Epithelial cell of esophagus (primary cell): ENCODE results near the gene SERPINA9.
"Not testable (repeated sequence)": the region's sequence is repeated elsewhere in the genome, so short reads cannot be mapped to it uniquely, and the experiment has no call there.

ENCODE experiments used
- DNase-seq: peaks from one replicate; pipeline ENCODE4 v3.0.0; 2010; ENCODE audit warnings: low read depth
- H3K4me3 ChIP-seq: 2 replicates; pipeline ENCODE4 v1.5.1; 2011; ENCODE audit warnings: mild to moderate bottlenecking, low read length, control low read depth
- CTCF ChIP-seq: IDR thresholded peaks from 2 replicates; pipeline ENCODE4 v1.5.1; 2011; ENCODE audit warnings: low read depth, mild to moderate bottlenecking, low read length, control low read depth, inconsistent platforms; ENCODE audit not compliant: insufficient read depth; ENCODE audit errors: missing control alignments

SERPINA9 gene

GRCh38 chr14:94517248-94517640 is 41.2 kb upstream of the SERPINA9 start:
- peak; percentile 3 for DNase-seq
- no peak for TF ChIP-seq CTCF
- H3K4me3 ChIP-seq: no peak overlapping the region

DNA sequence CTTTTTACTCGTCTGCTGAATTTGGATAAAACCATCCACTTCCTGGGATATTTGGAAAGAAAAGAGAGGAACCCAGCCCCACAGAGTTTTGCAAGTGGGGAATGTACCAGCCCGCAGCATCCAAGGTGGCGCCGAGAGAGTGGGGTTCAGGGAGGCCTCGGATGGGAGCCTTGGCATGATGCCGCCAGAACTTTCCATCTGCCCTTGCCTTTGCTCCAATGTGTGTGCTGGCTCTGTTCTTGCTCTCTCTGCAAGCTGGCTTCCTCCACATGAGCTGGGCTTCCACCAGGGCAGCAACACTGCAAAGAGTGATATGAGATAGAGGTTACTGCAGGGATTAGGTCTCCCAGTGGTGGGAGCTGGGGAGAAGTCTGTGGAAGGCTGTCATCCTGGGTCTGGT is 39.9 kb upstream of the SERPINA9 start:
- TF ChIP-seq CTCF: no peak

DNA sequence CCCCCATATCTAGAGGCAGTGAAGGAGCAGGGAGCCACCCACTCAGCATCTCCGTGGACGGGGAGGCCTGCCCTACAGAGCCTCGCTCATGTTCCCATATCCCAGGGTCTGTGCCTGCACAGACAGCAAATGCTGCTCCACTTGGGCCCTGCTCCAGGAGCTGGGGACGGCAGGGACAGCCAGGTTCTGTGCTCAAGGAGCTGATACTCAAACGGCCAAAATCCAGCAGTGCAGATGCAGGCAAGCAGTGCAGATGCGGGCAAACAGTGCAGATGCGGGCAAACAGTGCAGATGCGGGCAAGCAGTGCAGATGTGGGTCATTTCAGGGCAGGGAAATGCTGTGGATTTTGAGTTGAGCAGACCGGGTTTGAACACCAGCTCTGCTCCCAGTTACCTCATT is 39.4 kb upstream of the SERPINA9 start:
- no peak for TF ChIP-seq CTCF
- no peak overlapping the region for H3K4me3 ChIP-seq
- no peak for DNase-seq

More for the DNA sequence above, 39.9 kb upstream of the SERPINA9 start:
- no peak for DNase-seq
- H3K4me3 ChIP-seq: no peak overlapping the region

DNA sequence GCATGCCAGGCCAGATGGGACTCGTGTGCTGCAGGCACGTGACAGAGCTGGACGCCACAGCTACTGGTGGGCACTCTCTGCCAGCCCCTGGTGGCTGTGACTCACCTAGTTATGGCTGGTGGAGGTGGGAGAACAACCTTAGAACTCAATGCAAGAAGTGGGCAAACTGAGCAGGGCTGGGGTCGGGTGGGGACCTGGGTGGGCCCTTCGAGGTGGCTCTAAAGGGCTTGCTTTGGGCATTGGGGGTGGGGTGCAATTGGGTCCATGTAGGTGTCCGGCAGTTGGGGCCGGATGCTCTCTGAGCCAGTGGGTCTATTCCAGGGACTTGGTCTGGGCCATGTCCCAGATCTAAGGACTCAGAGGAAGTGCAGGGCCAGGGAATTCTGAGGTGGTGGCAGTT is 38.4 kb upstream of the SERPINA9 start:
- no peak for TF ChIP-seq CTCF
- H3K4me3 ChIP-seq: no peak overlapping the region
- no peak for DNase-seq

- DNase-seq, H3K4me3 ChIP-seq: not testable (repeated sequence)
Observed at GRCh38 chr14:94510481-94510880, 34.5 kb upstream of the SERPINA9 start.

GRCh38 chr14:94509356-94509755 is 33.4 kb upstream of the SERPINA9 start, which contains the start of gene SERPINA12:
SERPINA12 (minus strand) TSS chr14:94509469; CDS start chr14:94498397, 11,072 bp downstream.
- TF ChIP-seq CTCF: no peak
- H3K4me3 ChIP-seq: no peak within 1 kb of the TSS
- DNase-seq: no peak

DNA sequence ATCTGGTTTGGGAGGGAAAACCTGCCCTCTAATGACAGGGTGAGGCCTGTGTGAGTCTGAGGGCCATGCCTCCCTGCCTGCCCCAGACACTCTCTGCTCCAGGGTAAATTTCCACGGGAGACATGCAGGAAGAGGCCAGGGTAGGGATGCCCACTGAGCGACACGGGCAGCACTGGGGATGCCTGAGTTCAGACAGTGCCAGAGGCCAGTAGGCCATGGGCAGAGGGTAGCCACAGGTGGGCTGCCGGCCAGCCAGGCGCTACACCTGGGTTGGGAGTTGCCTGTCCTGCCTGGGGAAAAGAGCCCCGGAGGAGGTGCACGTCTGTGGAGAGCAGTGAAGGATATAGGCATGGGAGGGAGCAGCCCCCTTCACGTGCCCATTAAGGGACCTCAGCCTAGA is 29.6 kb upstream of the SERPINA9 start:
- H3K4me3 ChIP-seq: no peak overlapping the region
- no peak for DNase-seq
- TF ChIP-seq CTCF: no peak

DNA sequence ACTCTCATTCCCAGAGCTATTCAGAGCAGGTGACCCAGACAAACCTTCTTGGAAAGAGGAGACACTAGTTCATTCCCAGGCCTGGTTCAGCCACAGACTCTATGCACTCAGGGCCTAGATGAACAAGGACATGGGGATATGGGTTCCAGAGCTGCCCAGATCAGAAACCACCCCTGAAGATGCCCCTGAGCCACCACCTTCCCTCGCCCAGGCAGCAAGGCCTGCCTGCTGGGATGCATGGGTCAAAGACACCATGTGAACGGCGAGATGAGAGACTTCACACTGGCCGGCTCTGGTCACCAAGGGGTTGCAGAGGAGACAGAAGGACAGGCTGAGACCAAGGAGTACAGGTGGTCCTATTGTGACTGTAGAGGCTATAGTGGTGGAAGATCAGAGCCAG is 29.2 kb upstream of the SERPINA9 start:
- DNase-seq: no peak
- H3K4me3 ChIP-seq: no peak overlapping the region
- TF ChIP-seq CTCF: no peak
